NCI-H2171 (cell line): ENCODE measurements around the gene CERK.
"Not testable (repeated sequence)": the region's sequence is repeated elsewhere in the genome, so short reads cannot be mapped to it uniquely, and the experiment has no call there.

Source experiments
- DNase-seq: peaks from one replicate; lab custom pipeline; 2025; lab: John Stamatoyannopoulos, UW

The CERK gene

GRCh38 chr22:46661221-46661851 lies 76.7 kb downstream of the CERK start:
- peak; percentile 78 for DNase-seq

GRCh38 chr22:46660604-46661201 lies 77.3 kb downstream of the CERK start:
- peak; percentile 87 for DNase-seq

- DNase-seq, result no peak
Measured at GRCh38 chr22:46659791-46660186, 78.3 kb downstream of the CERK start.

- no peak for DNase-seq
Measured at GRCh38 chr22:46659059-46659790, 78.8 kb downstream of the CERK start.

- peak; percentile 20 for DNase-seq
Measured at GRCh38 chr22:46657996-46658947, 79.8 kb downstream of the CERK start.

- no peak for DNase-seq
Measured at GRCh38 chr22:46657655-46657953, 80.4 kb downstream of the CERK start.

- no peak for DNase-seq
Measured at GRCh38 chr22:46656856-46657654, 81.0 kb downstream of the CERK start.

GRCh38 chr22:46655861-46656608 lies 82.0 kb downstream of the CERK start:
- no peak for DNase-seq

- no peak for DNase-seq
Measured at GRCh38 chr22:46654927-46655595, 83.0 kb downstream of the CERK start.

- DNase-seq, result no peak
Measured at GRCh38 chr22:46654426-46654825, 83.6 kb downstream of the CERK start.

GRCh38 chr22:46653596-46653995 lies 84.5 kb downstream of the CERK start:
- no peak for DNase-seq

GRCh38 chr22:46652847-46653331 lies 85.2 kb downstream of the CERK start:
- no peak for DNase-seq

- DNase-seq, result no peak
Measured at GRCh38 chr22:46652081-46652846, 85.8 kb downstream of the CERK start.

GRCh38 chr22:46651316-46651715 lies 86.7 kb downstream of the CERK start:
- no peak for DNase-seq

- no peak for DNase-seq
Measured at GRCh38 chr22:46650078-46650810, 87.8 kb downstream of the CERK start.

GRCh38 chr22:46649141-46650077 lies 88.6 kb downstream of the CERK start:
- DNase-seq, result peak; percentile 87

GRCh38 chr22:46648225-46648820 lies 89.7 kb downstream of the CERK start:
- DNase-seq, result not testable (repeated sequence)
